ENCODE measurements around the gene PAK1.

PAK1 gene

DNA sequence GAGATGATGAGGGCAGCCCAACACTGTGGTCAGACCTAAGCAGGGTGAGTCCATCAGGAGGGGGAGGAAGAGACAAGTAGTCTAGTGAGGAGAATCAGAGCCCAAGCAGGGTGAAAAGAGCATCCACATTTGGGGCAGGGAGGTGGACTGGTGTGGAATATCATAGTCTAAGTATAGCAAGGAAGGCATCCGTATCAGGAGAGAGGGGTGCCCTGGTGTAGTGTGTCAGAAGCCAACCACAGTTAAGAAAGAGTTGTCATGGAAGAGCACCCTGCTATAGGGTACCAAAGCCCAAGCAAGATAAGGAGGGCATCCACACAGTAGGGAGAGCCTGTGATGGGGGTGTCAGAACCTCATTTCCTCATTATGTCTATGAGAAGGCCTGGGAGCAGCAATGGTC is 45.3 kb downstream of the PAK1 start:
- TF ChIP-seq CSDC2 (CRISPR knock-in tag; IDR thresholded peaks at IDR 0.05) (no peak), ISL1 (CRISPR knock-in tag; IDR thresholded peaks at IDR 0.05) (no peak), ZC3H10 (CRISPR knock-in tag; IDR thresholded peaks at IDR 0.05) (no peak), TOX (CRISPR knock-in tag; IDR thresholded peaks at IDR 0.05; ENCODE audit: borderline replicate concordance) (no peak), ZNF70 (CRISPR knock-in tag; IDR thresholded peaks at IDR 0.05) (no peak), ZNF8 (CRISPR knock-in tag; IDR thresholded peaks at IDR 0.05) (no peak), SNAI2 (CRISPR knock-in tag; IDR thresholded peaks at IDR 0.05) (no peak), ARNTL (CRISPR knock-in tag; IDR thresholded peaks at IDR 0.05; ENCODE audit: borderline replicate concordance, low read depth) (no peak), ZFP3 (CRISPR knock-in tag; IDR thresholded peaks at IDR 0.05) (no peak)
- no peak for ATAC-seq

DNA sequence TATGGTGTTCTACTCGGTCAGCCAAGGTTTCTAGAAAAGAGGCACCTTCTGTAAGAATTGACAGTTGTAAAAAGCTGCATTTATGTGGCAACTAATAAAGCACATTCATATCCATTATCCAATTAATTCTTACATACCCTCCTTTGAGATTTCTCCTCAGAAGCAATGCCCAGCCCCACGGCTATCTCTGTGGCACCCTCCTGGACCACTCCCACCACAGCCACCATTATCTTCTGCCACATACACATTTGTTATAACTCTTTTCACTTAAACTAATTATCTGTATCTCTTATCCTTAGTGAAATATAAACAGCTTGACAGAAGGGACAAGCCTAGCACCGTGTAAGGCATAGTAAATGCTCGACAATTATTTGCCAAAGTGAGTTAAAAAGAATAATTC is 48.5 kb downstream of the PAK1 start:
- TF ChIP-seq TOX (CRISPR knock-in tag; IDR thresholded peaks at IDR 0.05; ENCODE audit: borderline replicate concordance) (no peak), PPARA (CRISPR knock-in tag; IDR thresholded peaks at IDR 0.05; ENCODE audit: borderline replicate concordance) (no peak), ZFP30 (CRISPR knock-in tag; IDR thresholded peaks at IDR 0.05) (no peak), ZC3H10 (CRISPR knock-in tag; IDR thresholded peaks at IDR 0.05) (no peak), BACH2 (CRISPR knock-in tag; IDR thresholded peaks at IDR 0.05; ENCODE audit: borderline replicate concordance) (no peak), CSDC2 (CRISPR knock-in tag; IDR thresholded peaks at IDR 0.05) (no peak)
- TF ChIP-seq, protein P1, sequence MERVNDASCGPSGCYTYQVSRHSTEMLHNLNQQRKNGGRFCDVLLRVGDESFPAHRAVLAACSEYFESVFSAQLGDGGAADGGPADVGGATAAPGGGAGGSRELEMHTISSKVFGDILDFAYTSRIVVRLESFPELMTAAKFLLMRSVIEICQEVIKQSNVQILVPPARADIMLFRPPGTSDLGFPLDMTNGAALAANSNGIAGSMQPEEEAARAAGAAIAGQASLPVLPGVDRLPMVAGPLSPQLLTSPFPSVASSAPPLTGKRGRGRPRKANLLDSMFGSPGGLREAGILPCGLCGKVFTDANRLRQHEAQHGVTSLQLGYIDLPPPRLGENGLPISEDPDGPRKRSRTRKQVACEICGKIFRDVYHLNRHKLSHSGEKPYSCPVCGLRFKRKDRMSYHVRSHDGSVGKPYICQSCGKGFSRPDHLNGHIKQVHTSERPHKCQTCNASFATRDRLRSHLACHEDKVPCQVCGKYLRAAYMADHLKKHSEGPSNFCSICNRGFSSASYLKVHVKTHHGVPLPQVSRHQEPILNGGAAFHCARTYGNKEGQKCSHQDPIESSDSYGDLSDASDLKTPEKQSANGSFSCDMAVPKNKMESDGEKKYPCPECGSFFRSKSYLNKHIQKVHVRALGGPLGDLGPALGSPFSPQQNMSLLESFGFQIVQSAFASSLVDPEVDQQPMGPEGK (CRISPR knock-in tag; IDR thresholded peaks at IDR 0.05; ENCODE audit: borderline replicate concordance), result no peak
- TF ChIP-seq, protein P2, sequence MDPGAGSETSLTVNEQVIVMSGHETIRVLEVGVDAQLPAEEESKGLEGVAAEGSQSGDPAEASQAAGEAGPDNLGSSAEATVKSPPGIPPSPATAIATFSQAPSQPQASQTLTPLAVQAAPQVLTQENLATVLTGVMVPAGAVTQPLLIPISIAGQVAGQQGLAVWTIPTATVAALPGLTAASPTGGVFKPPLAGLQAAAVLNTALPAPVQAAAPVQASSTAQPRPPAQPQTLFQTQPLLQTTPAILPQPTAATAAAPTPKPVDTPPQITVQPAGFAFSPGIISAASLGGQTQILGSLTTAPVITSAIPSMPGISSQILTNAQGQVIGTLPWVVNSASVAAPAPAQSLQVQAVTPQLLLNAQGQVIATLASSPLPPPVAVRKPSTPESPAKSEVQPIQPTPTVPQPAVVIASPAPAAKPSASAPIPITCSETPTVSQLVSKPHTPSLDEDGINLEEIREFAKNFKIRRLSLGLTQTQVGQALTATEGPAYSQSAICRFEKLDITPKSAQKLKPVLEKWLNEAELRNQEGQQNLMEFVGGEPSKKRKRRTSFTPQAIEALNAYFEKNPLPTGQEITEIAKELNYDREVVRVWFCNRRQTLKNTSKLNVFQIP (CRISPR knock-in tag; IDR thresholded peaks at IDR 0.05; ENCODE audit: borderline replicate concordance, low read depth), result no peak
- no peak for ATAC-seq

DNA sequence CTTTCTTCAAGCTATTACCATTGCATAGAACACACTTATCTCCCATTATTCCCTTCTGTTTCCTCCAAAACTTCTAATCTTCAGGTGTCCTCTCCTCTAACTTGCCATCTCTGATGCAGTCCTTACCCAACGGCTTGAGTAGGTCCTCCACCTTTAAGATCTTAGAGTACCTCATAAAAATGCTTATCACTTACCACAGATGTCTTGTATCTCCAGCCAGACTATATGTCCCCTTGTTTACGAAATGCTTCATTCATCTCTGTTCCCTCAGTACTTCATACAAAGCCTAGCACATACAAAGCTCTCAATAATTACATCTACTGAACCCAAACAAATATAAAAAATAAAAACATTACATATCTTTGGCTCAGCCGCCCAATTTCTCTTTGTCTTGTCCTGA is 49.2 kb downstream of the PAK1 start:
- TF ChIP-seq ZC3H10 (CRISPR knock-in tag; IDR thresholded peaks at IDR 0.05) (no peak), RARB (CRISPR knock-in tag; IDR thresholded peaks at IDR 0.05) (no peak), ZFP3 (CRISPR knock-in tag; IDR thresholded peaks at IDR 0.05) (no peak), ZFP30 (CRISPR knock-in tag; IDR thresholded peaks at IDR 0.05) (no peak), ISL1 (CRISPR knock-in tag; IDR thresholded peaks at IDR 0.05) (no peak)
- TF ChIP-seq, protein P3, sequence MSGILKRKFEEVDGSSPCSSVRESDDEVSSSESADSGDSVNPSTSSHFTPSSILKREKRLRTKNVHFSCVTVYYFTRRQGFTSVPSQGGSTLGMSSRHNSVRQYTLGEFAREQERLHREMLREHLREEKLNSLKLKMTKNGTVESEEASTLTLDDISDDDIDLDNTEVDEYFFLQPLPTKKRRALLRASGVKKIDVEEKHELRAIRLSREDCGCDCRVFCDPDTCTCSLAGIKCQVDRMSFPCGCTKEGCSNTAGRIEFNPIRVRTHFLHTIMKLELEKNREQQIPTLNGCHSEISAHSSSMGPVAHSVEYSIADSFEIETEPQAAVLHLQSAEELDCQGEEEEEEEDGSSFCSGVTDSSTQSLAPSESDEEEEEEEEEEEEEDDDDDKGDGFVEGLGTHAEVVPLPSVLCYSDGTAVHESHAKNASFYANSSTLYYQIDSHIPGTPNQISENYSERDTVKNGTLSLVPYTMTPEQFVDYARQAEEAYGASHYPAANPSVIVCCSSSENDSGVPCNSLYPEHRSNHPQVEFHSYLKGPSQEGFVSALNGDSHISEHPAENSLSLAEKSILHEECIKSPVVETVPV (CRISPR knock-in tag; IDR thresholded peaks at IDR 0.05), result no peak
- TF ChIP-seq, protein P4, sequence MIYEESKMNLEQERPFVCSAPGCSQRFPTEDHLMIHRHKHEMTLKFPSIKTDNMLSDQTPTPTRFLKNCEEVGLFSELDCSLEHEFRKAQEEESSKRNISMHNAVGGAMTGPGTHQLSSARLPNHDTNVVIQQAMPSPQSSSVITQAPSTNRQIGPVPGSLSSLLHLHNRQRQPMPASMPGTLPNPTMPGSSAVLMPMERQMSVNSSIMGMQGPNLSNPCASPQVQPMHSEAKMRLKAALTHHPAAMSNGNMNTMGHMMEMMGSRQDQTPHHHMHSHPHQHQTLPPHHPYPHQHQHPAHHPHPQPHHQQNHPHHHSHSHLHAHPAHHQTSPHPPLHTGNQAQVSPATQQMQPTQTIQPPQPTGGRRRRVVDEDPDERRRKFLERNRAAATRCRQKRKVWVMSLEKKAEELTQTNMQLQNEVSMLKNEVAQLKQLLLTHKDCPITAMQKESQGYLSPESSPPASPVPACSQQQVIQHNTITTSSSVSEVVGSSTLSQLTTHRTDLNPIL (CRISPR knock-in tag; IDR thresholded peaks at IDR 0.05; ENCODE audit: low read depth), result no peak
- TF ChIP-seq, protein P1 (CRISPR knock-in tag; IDR thresholded peaks at IDR 0.05; ENCODE audit: borderline replicate concordance), result no peak
- ATAC-seq, result no peak

DNA sequence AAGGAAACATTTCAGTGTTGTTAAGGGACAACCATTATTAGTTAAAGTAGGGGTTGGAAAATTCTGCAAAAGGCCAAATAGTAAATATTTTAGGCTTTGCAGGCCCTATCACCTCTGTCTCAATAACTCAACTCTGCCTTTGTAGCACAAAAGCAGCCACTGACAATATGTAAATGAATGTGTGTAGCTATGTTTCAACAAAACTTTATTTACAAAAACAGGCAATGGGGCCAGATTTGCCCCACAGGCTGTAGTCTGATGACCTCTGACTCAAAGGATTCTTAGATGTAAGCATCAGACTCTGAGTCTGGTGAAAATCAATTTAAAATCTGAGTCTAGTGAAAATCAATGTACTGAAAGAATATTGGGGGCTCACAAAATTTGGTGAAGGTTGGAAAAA is 50.3 kb downstream of the PAK1 start:
- TF ChIP-seq, protein P5, sequence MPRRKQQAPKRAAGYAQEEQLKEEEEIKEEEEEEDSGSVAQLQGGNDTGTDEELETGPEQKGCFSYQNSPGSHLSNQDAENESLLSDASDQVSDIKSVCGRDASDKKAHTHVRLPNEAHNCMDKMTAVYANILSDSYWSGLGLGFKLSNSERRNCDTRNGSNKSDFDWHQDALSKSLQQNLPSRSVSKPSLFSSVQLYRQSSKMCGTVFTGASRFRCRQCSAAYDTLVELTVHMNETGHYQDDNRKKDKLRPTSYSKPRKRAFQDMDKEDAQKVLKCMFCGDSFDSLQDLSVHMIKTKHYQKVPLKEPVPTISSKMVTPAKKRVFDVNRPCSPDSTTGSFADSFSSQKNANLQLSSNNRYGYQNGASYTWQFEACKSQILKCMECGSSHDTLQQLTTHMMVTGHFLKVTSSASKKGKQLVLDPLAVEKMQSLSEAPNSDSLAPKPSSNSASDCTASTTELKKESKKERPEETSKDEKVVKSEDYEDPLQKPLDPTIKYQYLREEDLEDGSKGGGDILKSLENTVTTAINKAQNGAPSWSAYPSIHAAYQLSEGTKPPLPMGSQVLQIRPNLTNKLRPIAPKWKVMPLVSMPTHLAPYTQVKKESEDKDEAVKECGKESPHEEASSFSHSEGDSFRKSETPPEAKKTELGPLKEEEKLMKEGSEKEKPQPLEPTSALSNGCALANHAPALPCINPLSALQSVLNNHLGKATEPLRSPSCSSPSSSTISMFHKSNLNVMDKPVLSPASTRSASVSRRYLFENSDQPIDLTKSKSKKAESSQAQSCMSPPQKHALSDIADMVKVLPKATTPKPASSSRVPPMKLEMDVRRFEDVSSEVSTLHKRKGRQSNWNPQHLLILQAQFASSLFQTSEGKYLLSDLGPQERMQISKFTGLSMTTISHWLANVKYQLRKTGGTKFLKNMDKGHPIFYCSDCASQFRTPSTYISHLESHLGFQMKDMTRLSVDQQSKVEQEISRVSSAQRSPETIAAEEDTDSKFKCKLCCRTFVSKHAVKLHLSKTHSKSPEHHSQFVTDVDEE (CRISPR knock-in tag; IDR thresholded peaks at IDR 0.05), result no peak
- ATAC-seq, result no peak

All from SK-N-SH treated with all-trans-retinoic acid at 6 μM for 48 hours (cell line).